Measurements from ENCODE around the gene MUTYH.

GRCh38 chr1:45331436-45332345 is 8.5 kb downstream of the MUTYH start:
- TF ChIP-seq GATA2 (IDR thresholded peaks at IDR 0.05; ENCODE audit: low read depth, low read length) (no peak), GATA3 (IDR thresholded peaks at IDR 0.05; ENCODE audit: low read depth, low read length) (no peak)

All from SH-SY5Y (cell line).